Esophagus (tissue), 2 donors: ENCODE measurements around the gene KCTD16. TPM values are rescaled to one million over a fixed set of nuclear protein-coding genes. Genes with fewer than 3 reads are reported as not detected.

ENCODE experiments used
- H3K27ac ChIP-seq, 2 donors: one replicate each; pipeline ENCODE4 v1.5.1; 2013; ENCODE audit warnings: low read depth in 2 of 2, mild to moderate bottlenecking in 2 of 2, inconsistent platforms in 1 of 2, low read length in 1 of 2, moderate library complexity in 1 of 2
- H3K27me3 ChIP-seq, 2 donors: one replicate each; pipeline ENCODE4 v1.6.1; 2013; ENCODE audit warnings: low read length in 2 of 2, control low read depth in 1 of 2, mild to moderate bottlenecking in 1 of 2; ENCODE audit not compliant: insufficient read depth in 2 of 2, control insufficient read depth in 1 of 2
- H3K36me3 ChIP-seq, 2 donors: one replicate each; pipeline ENCODE4 v1.6.1; 2013; ENCODE audit warnings: low read length in 1 of 2; ENCODE audit not compliant: control insufficient read depth in 2 of 2, insufficient read depth in 2 of 2
- H3K4me1 ChIP-seq, 2 donors: one replicate each; pipeline ENCODE4 v1.6.1; 2013; ENCODE audit warnings: low read length in 1 of 2; ENCODE audit not compliant: control insufficient read depth in 2 of 2, insufficient read depth in 2 of 2
- H3K4me3 ChIP-seq, 2 donors: one replicate each; pipeline ENCODE4 v1.5.1; 2013; ENCODE audit warnings: low read length in 2 of 2, mild to moderate bottlenecking in 2 of 2, low read depth in 1 of 2, moderate library complexity in 1 of 2
- H3K9me3 ChIP-seq, 2 donors: one replicate each; pipeline ENCODE4 v1.6.1; 2013; ENCODE audit warnings: mild to moderate bottlenecking in 2 of 2, low read depth in 1 of 2, low read length in 1 of 2, moderate library complexity in 1 of 2; ENCODE audit not compliant: control insufficient read depth in 2 of 2, insufficient read depth in 1 of 2
- whole genome bisulfite sequencing, 2 donors: extraction: QIAGEN DNeasy Blood & Tissue Kit; methylation state at CpG; one replicate each; pipeline ENCODE4 v1.1.7; 2013; 5-methylcytosine and 5-hydroxymethylcytosine counted together
- polyA plus RNA-seq, 2 donors: library from polyadenylated mRNA; stranded (reverse); fragments of 200-250 nt; gene quantifications; one replicate each; pipeline ENCODE4 v1.2.3, GENCODE V29; 2013
- donor health status: healthy with polysubstance abuse.
- donor health status: Bipolar disorder and iron deficiency.

The KCTD16 gene
- polyA plus RNA-seq, 2 donors: under 0.01 TPM

GRCh38 chr5:144332265-144332664, 161.6 kb downstream of the KCTD16 start:
- WGBS, 2 donors: 95 to 98% methylated on average over 1 of the region's 1 CpG
- no peak overlapping the region for H3K27ac ChIP-seq
- H3K4me3 ChIP-seq: no peak overlapping the region
- H3K4me1 ChIP-seq: peaks cover 0 to 3% of the 10 kb centered on the region in 2 donors
- H3K9me3 ChIP-seq: no peaks in the 10 kb centered on the region
- no peaks in the 10 kb centered on the region for H3K27me3 ChIP-seq
- H3K36me3 ChIP-seq: no peaks in the 10 kb centered on the region

GRCh38 chr5:144333336-144333920, 162.8 kb downstream of the KCTD16 start:
- Histone ChIP-seq H3K27ac (no peak overlapping the region), H3K9me3 (no peaks in the 10 kb centered on the region), H3K27me3 (no peaks in the 10 kb centered on the region), H3K4me3 (no peak overlapping the region), H3K36me3 (no peaks in the 10 kb centered on the region), H3K4me1 (peaks cover 0 to 3% of the 10 kb centered on the region in 2 donors)
- WGBS, 2 donors: 57 to 68% methylated on average over 1 of the region's 1 CpG

- no peaks in the 10 kb centered on the region for H3K36me3 ChIP-seq
- no peak overlapping the region for H3K27ac ChIP-seq
- H3K9me3 ChIP-seq: no peaks in the 10 kb centered on the region
- H3K27me3 ChIP-seq: no peaks in the 10 kb centered on the region
- WGBS, 2 donors: 80 to 89% methylated on average over 1 of the region's 1 CpG
- peaks cover 0 to 3% of the 10 kb centered on the region in 2 donors for H3K4me1 ChIP-seq
- no peak overlapping the region for H3K4me3 ChIP-seq
Measured at GRCh38 chr5:144335561-144335960, 164.9 kb downstream of the KCTD16 start.

GRCh38 chr5:144336191-144336961, 165.7 kb downstream of the KCTD16 start:
- no peaks in the 10 kb centered on the region for H3K36me3 ChIP-seq
- H3K4me3 ChIP-seq: no peak overlapping the region
- no peak overlapping the region for H3K27ac ChIP-seq
- 56 to 63% methylated on average over 5 of the region's 5 CpGs for WGBS, 2 donors
- H3K9me3 ChIP-seq: no peaks in the 10 kb centered on the region
- H3K4me1 ChIP-seq: peaks cover 0 to 3% of the 10 kb centered on the region in 2 donors
- H3K27me3 ChIP-seq: no peaks in the 10 kb centered on the region

- Histone ChIP-seq H3K4me1 (no peaks in the 10 kb centered on the region), H3K27me3 (no peaks in the 10 kb centered on the region), H3K27ac (no peak overlapping the region), H3K36me3 (no peaks in the 10 kb centered on the region), H3K9me3 (no peaks in the 10 kb centered on the region), H3K4me3 (no peak overlapping the region)
- 51 to 55% methylated on average over 4 of the region's 4 CpGs for WGBS, 2 donors
Measured at GRCh38 chr5:144352330-144352729, 181.7 kb downstream of the KCTD16 start.

GRCh38 chr5:144352732-144353317, 182.2 kb downstream of the KCTD16 start:
- Histone ChIP-seq H3K36me3 (no peaks in the 10 kb centered on the region), H3K27me3 (no peaks in the 10 kb centered on the region), H3K4me1 (no peaks in the 10 kb centered on the region), H3K4me3 (no peak overlapping the region), H3K9me3 (no peaks in the 10 kb centered on the region), H3K27ac (no peak overlapping the region)
- 31 to 34% methylated on average over 4 of the region's 4 CpGs for WGBS, 2 donors

GRCh38 chr5:144356489-144356888, 185.8 kb downstream of the KCTD16 start:
- H3K9me3 ChIP-seq: no peaks in the 10 kb centered on the region

GRCh38 chr5:144361406-144361805, 190.7 kb downstream of the KCTD16 start:
- no peaks in the 10 kb centered on the region for H3K27me3 ChIP-seq
- H3K4me1 ChIP-seq: no peaks in the 10 kb centered on the region
- H3K9me3 ChIP-seq: no peaks in the 10 kb centered on the region
- H3K4me3 ChIP-seq: no peak overlapping the region
- H3K27ac ChIP-seq: no peak overlapping the region
- H3K36me3 ChIP-seq: no peaks in the 10 kb centered on the region
- WGBS, 2 donors: 67 to 79% methylated on average over 2 of the region's 2 CpGs

More at GRCh38 chr5:144356489-144356888, 185.8 kb downstream of the KCTD16 start:
- H3K27me3 ChIP-seq: no peaks in the 10 kb centered on the region
- H3K4me1 ChIP-seq: no peaks in the 10 kb centered on the region
- no peak overlapping the region for H3K4me3 ChIP-seq
- H3K27ac ChIP-seq: no peak overlapping the region
- WGBS, 2 donors: 75 to 83% methylated on average over 1 of the region's 1 CpG
- no peaks in the 10 kb centered on the region for H3K36me3 ChIP-seq

- no peak overlapping the region for H3K27ac ChIP-seq
- no peaks in the 10 kb centered on the region for H3K27me3 ChIP-seq
- H3K9me3 ChIP-seq: no peaks in the 10 kb centered on the region
- H3K36me3 ChIP-seq: no peaks in the 10 kb centered on the region
- no peaks in the 10 kb centered on the region for H3K4me1 ChIP-seq
- H3K4me3 ChIP-seq: no peak overlapping the region
Measured at GRCh38 chr5:144365885-144366284, 195.2 kb downstream of the KCTD16 start.
